WTC11 (cell line): ENCODE results near the gene PPFIBP2. TPM values are rescaled to one million over a fixed set of nuclear protein-coding genes. Genes with fewer than 3 reads are reported as not detected.
A peak's percentile ranks its signal among the peaks of the same experiment; 100 is the strongest.

ENCODE experiments used
- ATAC-seq: fragments of 200-7000 bp; cut with Tn5 transposase; 2 replicates; pipeline ENCODE4 v1.10.0; 2021; ENCODE audit warnings: mild to moderate bottlenecking, moderate library complexity
- CTCF ChIA-PET: fragments of 300-600 bp; sonication (Branson Sonifier 250); formaldehyde crosslinking; loops from one replicate; lab custom pipeline; 2021; ENCODE audit warnings: antibody characterized with exemption; lab: Charles Lee
- POLR2A ChIA-PET: fragments of 350-600 bp; sonication (Branson Sonifier 250); formaldehyde crosslinking; loops from one replicate; lab custom pipeline; 2021; ENCODE audit warnings: antibody characterized with exemption; lab: Charles Lee
- DNase-seq: peaks from one replicate; pipeline ENCODE4 v3.0.0; 2021; ENCODE audit warnings: low spot score
- H3K27ac Mint-ChIP-seq: 2 replicates; pipeline ENCODE4 v1.8.0; 2021; ENCODE audit warnings: mixed read lengths
- H3K27me3 Mint-ChIP-seq: 2 replicates; pipeline ENCODE4 v1.8.0; 2021; ENCODE audit warnings: low read depth, mild to moderate bottlenecking, moderate library complexity, mixed read lengths
- H3K36me3 Mint-ChIP-seq: 2 replicates; pipeline ENCODE4 v1.8.0; 2021; ENCODE audit warnings: mixed read lengths
- H3K4me1 Mint-ChIP-seq: 2 replicates; pipeline ENCODE4 v1.8.0; 2022; ENCODE audit warnings: mixed read lengths
- H3K4me3 Mint-ChIP-seq: 2 replicates; pipeline ENCODE4 v1.8.0; 2021; ENCODE audit warnings: mild to moderate bottlenecking, moderate library complexity, mixed read lengths
- H3K9me3 Mint-ChIP-seq: 2 replicates; pipeline ENCODE4 v1.8.0; 2021; ENCODE audit warnings: mixed read lengths
- ATF1 ChIP-seq: sonication (generic); formaldehyde crosslinking; IDR thresholded peaks from 2 replicates; pipeline ENCODE4 v1.8.1; 2023; ENCODE audit warnings: mild to moderate bottlenecking, moderate library complexity, missing genetic modification reagents
- CBFB ChIP-seq: sonication (generic); formaldehyde crosslinking; IDR thresholded peaks from 2 replicates; pipeline ENCODE4 v1.8.1; 2022; ENCODE audit warnings: mild to moderate bottlenecking, low read depth, missing genetic modification reagents
- CREM ChIP-seq: sonication (generic); formaldehyde crosslinking; IDR thresholded peaks from 2 replicates; pipeline ENCODE4 v1.8.1; 2022; ENCODE audit warnings: mild to moderate bottlenecking, missing genetic modification reagents, moderate library complexity
- E2F1 ChIP-seq: sonication (generic); formaldehyde crosslinking; IDR thresholded peaks from 2 replicates; pipeline ENCODE4 v1.8.0; 2022; ENCODE audit warnings: mild to moderate bottlenecking, missing genetic modification reagents
- ELF4 ChIP-seq: sonication (generic); formaldehyde crosslinking; IDR thresholded peaks from 2 replicates; pipeline ENCODE4 v1.8.1; 2022; ENCODE audit warnings: low read depth, mild to moderate bottlenecking, moderate library complexity, missing genetic modification reagents
- ESRRA ChIP-seq: sonication (generic); formaldehyde crosslinking; IDR thresholded peaks from 2 replicates; pipeline ENCODE4 v1.8.1; 2022; ENCODE audit warnings: mild to moderate bottlenecking, missing genetic modification reagents, borderline replicate concordance
- FOXK1 ChIP-seq: sonication (generic); formaldehyde crosslinking; IDR thresholded peaks from 2 replicates; pipeline ENCODE4 v1.8.0; 2022; ENCODE audit warnings: mild to moderate bottlenecking, moderate library complexity, missing genetic modification reagents
- FOXP4 ChIP-seq: sonication (generic); formaldehyde crosslinking; IDR thresholded peaks from 2 replicates; pipeline ENCODE4 v1.8.0; 2022; ENCODE audit warnings: mild to moderate bottlenecking, missing genetic modification reagents
- PREB ChIP-seq: sonication (generic); formaldehyde crosslinking; IDR thresholded peaks from 2 replicates; pipeline ENCODE4 v1.8.1; 2022; ENCODE audit warnings: mild to moderate bottlenecking, missing genetic modification reagents, moderate library complexity, borderline replicate concordance
- RORB ChIP-seq: fragments of 250-450 bp; sonication (Bioruptor Pico); IDR thresholded peaks from 2 replicates; pipeline ENCODE4 v1.9.0; 2021; ENCODE audit warnings: mild to moderate bottlenecking
- SP1 ChIP-seq: sonication (generic); formaldehyde crosslinking; conservative IDR thresholded peaks from 2 replicates; pipeline ENCODE4 v1.8.1; 2022; ENCODE audit warnings: missing genetic modification reagents
- TCF7 ChIP-seq: sonication (generic); formaldehyde crosslinking; IDR thresholded peaks from 2 replicates; pipeline ENCODE4 v1.8.0; 2022; ENCODE audit warnings: mild to moderate bottlenecking, low read depth, missing genetic modification reagents, moderate library complexity
- TP53 ChIP-seq: sonication (generic); formaldehyde crosslinking; IDR thresholded peaks from 2 replicates; pipeline ENCODE4 v1.8.1; 2023; ENCODE audit warnings: mild to moderate bottlenecking, missing genetic modification reagents
- ZNF232 ChIP-seq: sonication (generic); formaldehyde crosslinking; IDR thresholded peaks from 2 replicates; pipeline ENCODE4 v1.8.0; 2022; ENCODE audit warnings: mild to moderate bottlenecking, missing genetic modification reagents
- ZNF317 ChIP-seq: sonication (generic); formaldehyde crosslinking; IDR thresholded peaks from 2 replicates; pipeline ENCODE4 v1.8.1; 2023; ENCODE audit warnings: low read depth, mild to moderate bottlenecking, moderate library complexity, missing genetic modification reagents, borderline replicate concordance
- ZNF423 ChIP-seq: fragments of 250-450 bp; sonication (Bioruptor Pico); IDR thresholded peaks from 2 replicates; pipeline ENCODE4 v2.1.2; 2022; ENCODE audit warnings: mild to moderate bottlenecking, moderate library complexity
- total RNA-seq: library from RNA; stranded (reverse); gene quantifications from 3 replicates; pipeline ENCODE4 v1.2.3, GENCODE V29; 2021
- TF ChIP-seq, protein P1 (sequence below): sonication (generic); formaldehyde crosslinking; IDR thresholded peaks from 2 replicates; pipeline ENCODE4 v1.8.0; 2022; ENCODE audit warnings: mild to moderate bottlenecking, missing genetic modification reagents
- TF ChIP-seq, protein P2 (sequence below): sonication (generic); formaldehyde crosslinking; IDR thresholded peaks from 2 replicates; pipeline ENCODE4 v1.8.1; 2023; ENCODE audit warnings: mild to moderate bottlenecking, moderate library complexity, missing genetic modification reagents
- TF ChIP-seq, protein P3 (sequence below): sonication (generic); formaldehyde crosslinking; IDR thresholded peaks from 2 replicates; pipeline ENCODE4 v1.8.1; 2023; ENCODE audit warnings: mild to moderate bottlenecking, missing genetic modification reagents, moderate library complexity
- TF ChIP-seq, protein P4 (sequence below): sonication (generic); formaldehyde crosslinking; conservative IDR thresholded peaks from 2 replicates; pipeline ENCODE4 v1.8.1; 2023; ENCODE audit warnings: mild to moderate bottlenecking, low read depth, missing genetic modification reagents, moderate library complexity

PPFIBP2 gene
- total RNA-seq, 1 experiment from 2014 or later = 21.4 TPM

GRCh38 chr11:7672960-7673723 is 159.3 kb downstream of the PPFIBP2 start, which contains the start of gene CYB5R2:
Gene CYB5R2 (minus strand): TSS chr11:7673500. CDS start chr11:7672825, 675 bp downstream.
- Mint-ChIP-seq H3K9me3 (no peaks in the 10 kb centered on the region), H3K4me3 (peak within 1 kb of the TSS; percentile 78), H3K36me3 (peaks cover 20% of the 10 kb centered on the region), H3K27me3 (0 out of 2 replicates have a peak, but pooled peaks cover 4% of the 10 kb centered on the region), H3K4me1 (peaks cover 51% of the 10 kb centered on the region), H3K27ac (peak within 1 kb of the TSS; percentile 85; the same call in 1 of the 2 replicates)
- ATAC-seq (peak; percentile 62), DNase-seq (peak; percentile 76)
- POLR2A ChIA-PET = interaction anchor here (1.7 to 2.5 kb wide), 2 partner anchors 16 to 22 kb away, joined by 4 to 7 read pairs; no protein-coding TSS in a partner anchor
- CTCF ChIA-PET = interaction anchor here (0.7 to 1.8 kb wide), 6 partner anchors 8 to 254 kb away, joined by 3 to 7 read pairs (median 4); no protein-coding TSS in a partner anchor
- TF ChIP-seq, protein P1, sequence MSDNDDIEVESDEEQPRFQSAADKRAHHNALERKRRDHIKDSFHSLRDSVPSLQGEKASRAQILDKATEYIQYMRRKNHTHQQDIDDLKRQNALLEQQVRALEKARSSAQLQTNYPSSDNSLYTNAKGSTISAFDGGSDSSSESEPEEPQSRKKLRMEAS (CRISPR knock-in tag) = 0 out of 2 replicates have a peak, but pooled peaks have one; percentile 11
- TF ChIP-seq FOXK1 (0 out of 2 replicates have a peak, but pooled peaks have one; percentile 29), ZNF317 (no peak), SP1 (CRISPR knock-in tag) (peak; percentile 75), CBFB (CRISPR knock-in tag) (no peak)

DNA sequence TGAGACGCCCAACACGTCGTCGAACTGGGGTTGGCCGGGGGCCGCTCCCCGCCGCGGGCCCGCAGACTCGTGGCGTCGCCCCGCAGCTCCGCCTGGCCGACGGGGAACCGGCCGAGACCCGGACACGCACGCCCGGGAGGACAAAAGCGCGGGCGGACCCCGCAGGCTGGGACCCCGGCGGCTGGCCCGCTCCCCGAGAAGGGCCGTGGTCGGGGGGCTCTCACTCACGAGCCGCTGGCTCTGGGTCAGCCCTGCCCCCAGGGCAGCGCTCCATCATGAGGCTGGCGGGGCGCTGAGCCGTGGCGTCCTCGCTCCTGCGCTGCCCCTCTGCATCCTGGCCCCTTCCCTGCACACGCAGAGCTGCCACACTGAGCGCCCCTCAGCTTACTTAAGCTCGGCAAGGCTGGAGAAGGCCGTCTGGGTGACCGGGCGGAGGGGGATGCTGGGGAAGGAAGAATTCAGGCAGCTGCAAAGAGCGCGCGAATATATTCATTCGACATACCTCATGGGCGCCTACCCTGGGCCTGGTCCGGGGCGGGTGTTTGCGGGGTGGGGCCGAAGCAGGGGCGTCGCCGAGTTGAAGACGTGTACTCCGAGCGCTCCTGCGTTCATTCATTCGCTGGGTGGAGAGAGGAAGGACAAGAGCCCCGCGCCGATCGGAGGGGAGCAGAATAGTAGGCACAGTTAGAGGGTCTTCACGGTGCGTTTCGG is 160.1 kb downstream of the PPFIBP2 start:
- Mint-ChIP-seq H3K4me1 (peaks cover 51% of the 10 kb centered on the region), H3K9me3 (no peaks in the 10 kb centered on the region), H3K27ac (peak overlapping the region; percentile 85; the same call in 1 of the 2 replicates), H3K27me3 (0 out of 2 replicates have a peak, but pooled peaks cover 4% of the 10 kb centered on the region), H3K36me3 (peaks cover 12% of the 10 kb centered on the region), H3K4me3 (peak overlapping the region; percentile 78)
- CTCF ChIA-PET = interaction anchor here (0.7 to 1.8 kb wide), 6 partner anchors 8 to 254 kb away, joined by 3 to 7 read pairs (median 4); no protein-coding TSS in a partner anchor
- DNase-seq (peak; percentile 77), ATAC-seq (peak; percentile 84)
- POLR2A ChIA-PET = interaction anchor here (1.7 to 2.5 kb wide), 2 partner anchors 17 to 21 kb away, joined by 4 to 7 read pairs; no protein-coding TSS in a partner anchor
- peak; percentile 20; the same call in 1 of the 2 replicates for TF ChIP-seq ESRRA (CRISPR knock-in tag)
- 0 out of 2 replicates have a peak, but pooled peaks have one; percentile 22 for TF ChIP-seq TCF7 (CRISPR knock-in tag)
- peak; percentile 18 for TF ChIP-seq ZNF317
- peak; percentile 47; the same call in 1 of the 2 replicates for TF ChIP-seq FOXK1
- TF ChIP-seq ZNF232 (CRISPR knock-in tag) = no peak
- TF ChIP-seq, protein P2, sequence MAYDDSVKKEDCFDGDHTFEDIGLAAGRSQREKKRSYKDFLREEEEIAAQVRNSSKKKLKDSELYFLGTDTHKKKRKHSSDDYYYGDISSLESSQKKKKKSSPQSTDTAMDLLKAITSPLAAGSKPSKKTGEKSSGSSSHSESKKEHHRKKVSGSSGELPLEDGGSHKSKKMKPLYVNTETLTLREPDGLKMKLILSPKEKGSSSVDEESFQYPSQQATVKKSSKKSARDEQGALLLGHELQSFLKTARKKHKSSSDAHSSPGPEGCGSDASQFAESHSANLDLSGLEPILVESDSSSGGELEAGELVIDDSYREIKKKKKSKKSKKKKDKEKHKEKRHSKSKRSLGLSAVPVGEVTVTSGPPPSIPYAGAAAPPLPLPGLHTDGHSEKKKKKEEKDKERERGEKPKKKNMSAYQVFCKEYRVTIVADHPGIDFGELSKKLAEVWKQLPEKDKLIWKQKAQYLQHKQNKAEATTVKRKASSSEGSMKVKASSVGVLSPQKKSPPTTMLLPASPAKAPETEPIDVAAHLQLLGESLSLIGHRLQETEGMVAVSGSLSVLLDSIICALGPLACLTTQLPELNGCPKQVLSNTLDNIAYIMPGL (CRISPR knock-in tag) = peak; percentile 80; the same call in 1 of the 2 replicates
- peak; percentile 73 for TF ChIP-seq ATF1
- peak; percentile 76 for TF ChIP-seq FOXP4 (CRISPR knock-in tag)
- TF ChIP-seq TP53 (CRISPR knock-in tag) = 0 out of 2 replicates have a peak, but pooled peaks have one; percentile 53
- TF ChIP-seq E2F1 = no peak
- peak; percentile 46 for TF ChIP-seq SP1 (CRISPR knock-in tag)
- no peak for TF ChIP-seq RORB (CRISPR knock-in tag)
- TF ChIP-seq PREB = no peak
- TF ChIP-seq, protein P3, sequence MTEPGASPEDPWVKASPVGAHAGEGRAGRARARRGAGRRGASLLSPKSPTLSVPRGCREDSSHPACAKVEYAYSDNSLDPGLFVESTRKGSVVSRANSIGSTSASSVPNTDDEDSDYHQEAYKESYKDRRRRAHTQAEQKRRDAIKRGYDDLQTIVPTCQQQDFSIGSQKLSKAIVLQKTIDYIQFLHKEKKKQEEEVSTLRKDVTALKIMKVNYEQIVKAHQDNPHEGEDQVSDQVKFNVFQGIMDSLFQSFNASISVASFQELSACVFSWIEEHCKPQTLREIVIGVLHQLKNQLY (CRISPR knock-in tag) = no peak
- TF ChIP-seq ZNF423 (CRISPR knock-in tag) = no peak
- TF ChIP-seq CREM (CRISPR knock-in tag) = peak; percentile 54; the same call in 1 of the 2 replicates
- TF ChIP-seq, protein P4, sequence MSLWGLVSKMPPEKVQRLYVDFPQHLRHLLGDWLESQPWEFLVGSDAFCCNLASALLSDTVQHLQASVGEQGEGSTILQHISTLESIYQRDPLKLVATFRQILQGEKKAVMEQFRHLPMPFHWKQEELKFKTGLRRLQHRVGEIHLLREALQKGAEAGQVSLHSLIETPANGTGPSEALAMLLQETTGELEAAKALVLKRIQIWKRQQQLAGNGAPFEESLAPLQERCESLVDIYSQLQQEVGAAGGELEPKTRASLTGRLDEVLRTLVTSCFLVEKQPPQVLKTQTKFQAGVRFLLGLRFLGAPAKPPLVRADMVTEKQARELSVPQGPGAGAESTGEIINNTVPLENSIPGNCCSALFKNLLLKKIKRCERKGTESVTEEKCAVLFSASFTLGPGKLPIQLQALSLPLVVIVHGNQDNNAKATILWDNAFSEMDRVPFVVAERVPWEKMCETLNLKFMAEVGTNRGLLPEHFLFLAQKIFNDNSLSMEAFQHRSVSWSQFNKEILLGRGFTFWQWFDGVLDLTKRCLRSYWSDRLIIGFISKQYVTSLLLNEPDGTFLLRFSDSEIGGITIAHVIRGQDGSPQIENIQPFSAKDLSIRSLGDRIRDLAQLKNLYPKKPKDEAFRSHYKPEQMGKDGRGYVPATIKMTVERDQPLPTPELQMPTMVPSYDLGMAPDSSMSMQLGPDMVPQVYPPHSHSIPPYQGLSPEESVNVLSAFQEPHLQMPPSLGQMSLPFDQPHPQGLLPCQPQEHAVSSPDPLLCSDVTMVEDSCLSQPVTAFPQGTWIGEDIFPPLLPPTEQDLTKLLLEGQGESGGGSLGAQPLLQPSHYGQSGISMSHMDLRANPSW (CRISPR knock-in tag) = no peak
- TF ChIP-seq ELF4 = peak; percentile 48; the same call in 1 of the 2 replicates
